Inflammatory macrophage treated with lipopolysaccharide for 4 hours (primary cell): ENCODE data around the gene DEDD.
A peak's percentile ranks its signal among the peaks of the same experiment; 100 is the strongest.

Source experiments
- DNase-seq: peaks from one replicate; pipeline ENCODE4 v3.0.0-alpha.2; 2020

Gene DEDD

GRCh38 chr1:161162806-161163205 is 30.3 kb upstream of the DEDD start:
- DNase-seq = no peak

DNA sequence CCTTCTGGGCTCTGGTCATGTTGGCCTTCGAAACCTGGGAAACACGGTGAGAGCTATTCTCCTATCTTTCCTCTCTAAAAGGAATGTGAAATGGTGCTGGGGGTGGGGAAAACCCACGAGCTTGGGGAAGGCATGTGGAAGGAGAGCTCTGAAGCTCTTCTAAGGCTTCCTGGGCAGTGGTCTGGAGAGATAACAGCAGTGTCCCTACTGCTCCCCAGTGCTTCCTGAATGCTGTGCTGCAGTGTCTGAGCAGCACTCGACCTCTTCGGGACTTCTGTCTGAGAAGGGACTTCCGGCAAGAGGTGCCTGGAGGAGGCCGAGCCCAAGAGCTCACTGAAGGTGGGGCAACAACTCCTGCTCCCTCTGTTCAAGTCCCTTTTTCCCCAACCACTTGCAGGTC is 29.6 kb upstream of the DEDD start:
- DNase-seq = no peak

GRCh38 chr1:161161652-161162051 is 29.2 kb upstream of the DEDD start:
- no peak for DNase-seq

GRCh38 chr1:161160671-161161145 is 28.2 kb upstream of the DEDD start:
- DNase-seq = no peak

DNA sequence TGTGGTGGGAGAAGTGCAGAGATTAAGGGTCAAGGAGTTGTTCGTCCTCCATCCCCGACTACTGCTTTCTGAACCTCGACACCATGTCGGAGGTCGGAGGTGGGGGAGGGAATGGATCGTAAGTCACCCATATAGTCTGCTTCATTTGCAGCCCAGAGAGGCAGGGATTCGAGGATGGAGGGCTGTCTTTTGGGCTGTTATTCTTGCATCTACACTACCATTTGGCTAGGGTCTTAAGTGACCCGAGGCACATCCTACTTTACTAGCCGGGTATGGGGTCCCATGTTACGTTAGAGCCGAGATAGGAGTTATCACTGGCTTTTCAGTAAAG is 27.4 kb upstream of the DEDD start:
- DNase-seq = no peak

DNA sequence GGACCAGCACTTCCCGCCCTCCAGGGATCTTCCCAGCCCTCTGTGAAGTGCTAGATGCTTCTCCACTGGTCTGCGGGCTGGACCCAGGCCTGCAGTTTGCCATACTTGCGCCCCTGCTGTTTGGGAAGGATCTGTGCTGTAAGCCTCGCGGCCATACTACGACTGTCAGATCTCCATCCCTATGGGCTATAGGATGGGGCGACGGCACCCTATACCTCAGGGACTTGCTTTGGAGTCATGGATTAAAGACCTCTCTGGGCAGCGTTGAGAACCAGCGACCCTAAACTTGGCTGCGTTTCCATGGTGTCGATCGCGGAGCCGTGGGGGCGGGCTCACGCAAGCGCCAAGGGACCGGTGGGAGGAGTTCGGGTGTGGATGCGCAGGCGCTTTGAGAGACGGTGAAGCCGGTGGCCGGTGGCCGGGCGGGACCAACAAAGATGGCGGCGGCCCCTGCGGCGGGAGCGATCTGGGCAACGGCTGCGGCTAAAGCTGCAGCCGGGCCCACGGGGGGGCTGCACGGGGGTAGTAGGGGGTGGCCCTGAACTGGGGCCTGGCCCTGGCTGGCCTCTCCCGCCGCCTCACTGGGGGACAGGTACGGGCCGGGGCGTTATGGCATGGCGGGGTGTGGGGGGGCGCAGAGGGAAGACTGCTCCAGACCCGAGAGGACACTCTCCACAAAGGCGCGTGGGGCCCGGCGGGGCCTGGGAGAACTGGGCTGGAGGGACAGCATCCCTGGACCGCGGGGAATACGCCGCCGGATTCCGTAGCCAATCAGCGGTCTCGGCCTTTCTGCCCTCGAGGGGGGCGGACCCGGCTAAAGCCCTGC is 26.8 kb upstream of the DEDD start, which contains the start of gene USP21:
Gene USP21 (plus strand): TSS at position 414 of the 826 bp plus-strand sequence. CDS start 1,141 bp downstream, outside the sequence.
- DNase-seq = peak; percentile 90

DNA sequence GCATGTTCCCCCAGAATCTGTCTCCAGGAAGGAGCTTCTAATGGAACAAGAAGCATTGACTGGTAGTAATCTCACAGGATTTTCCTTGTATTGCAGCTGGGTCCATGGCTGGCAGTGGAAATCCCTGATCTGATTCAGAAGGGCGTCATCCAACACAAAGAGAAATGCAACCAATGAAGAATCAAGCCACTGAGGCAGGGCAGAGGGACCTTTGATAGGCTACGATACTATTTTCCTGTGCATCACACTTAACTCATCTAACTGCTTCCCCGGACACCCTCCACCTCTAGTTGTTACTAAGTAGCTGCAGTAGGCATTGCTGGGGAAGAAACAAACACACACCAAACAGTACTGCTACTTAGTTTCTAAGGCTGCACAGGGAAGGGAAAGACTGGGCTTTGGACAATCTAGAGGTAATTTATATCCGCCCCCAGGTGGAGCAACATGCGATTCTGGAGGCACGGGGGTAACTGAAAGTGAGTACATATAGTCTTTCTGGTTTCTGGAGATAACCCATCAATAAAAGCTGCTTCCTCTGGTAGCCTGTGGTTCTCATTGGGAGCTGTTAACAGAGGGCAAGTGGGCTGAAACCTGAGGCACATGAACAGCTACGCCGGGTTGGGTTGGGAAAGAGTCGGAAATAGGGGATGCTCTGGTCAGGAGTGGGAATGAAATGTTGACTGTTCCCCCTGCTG is 26.0 kb upstream of the DEDD start:
- DNase-seq = no peak

GRCh38 chr1:161157867-161158266 is 25.4 kb upstream of the DEDD start:
- DNase-seq = no peak

- DNase-seq = peak; percentile 88
Observed at GRCh38 chr1:161153682-161154337, 21.3 kb upstream of the DEDD start, which contains the start of gene UFC1. Gene UFC1, plus strand, starts transcription at chr1:161153978. Its CDS starts 20 bp downstream, at chr1:161153998.

DNA sequence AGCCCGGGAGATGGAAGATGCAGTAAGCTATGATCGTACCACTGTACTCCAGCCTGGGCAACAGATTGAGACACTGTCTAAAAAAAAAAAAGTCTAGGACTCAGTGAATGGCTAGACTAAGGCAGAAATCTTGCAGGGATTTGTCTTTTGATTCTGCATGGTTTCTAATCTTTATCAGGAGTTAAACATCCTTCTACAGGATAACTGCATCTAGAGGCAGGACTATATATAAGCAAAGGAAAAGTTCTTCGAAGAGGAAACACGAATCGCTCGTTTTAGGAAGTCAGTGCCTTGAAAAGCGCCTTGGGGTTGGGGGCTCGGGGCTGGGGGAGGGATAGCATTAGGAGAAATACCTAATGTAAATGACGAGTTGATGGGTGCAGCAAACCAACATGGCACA is 20.7 kb upstream of the DEDD start:
- no peak for DNase-seq

DNA sequence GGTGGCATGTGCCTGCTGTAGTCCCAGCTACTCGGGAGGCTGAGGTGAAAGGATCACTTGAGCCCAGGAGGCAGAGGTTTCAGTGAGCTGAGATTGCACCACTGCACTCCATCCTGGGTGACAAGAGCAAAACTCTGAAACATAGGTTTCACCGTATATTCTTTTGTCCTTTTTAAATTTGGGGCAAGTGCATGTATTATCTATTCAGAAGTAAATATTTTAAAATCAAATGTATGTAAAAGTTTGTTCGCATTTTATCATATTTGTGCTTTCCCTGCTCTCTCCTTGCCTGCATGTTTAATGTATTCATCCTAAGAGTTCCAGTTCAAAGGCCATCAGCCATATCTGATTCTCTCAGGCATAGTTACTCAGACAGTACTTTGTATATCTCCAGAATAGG is 13.4 kb upstream of the DEDD start:
- no peak for DNase-seq

DNA sequence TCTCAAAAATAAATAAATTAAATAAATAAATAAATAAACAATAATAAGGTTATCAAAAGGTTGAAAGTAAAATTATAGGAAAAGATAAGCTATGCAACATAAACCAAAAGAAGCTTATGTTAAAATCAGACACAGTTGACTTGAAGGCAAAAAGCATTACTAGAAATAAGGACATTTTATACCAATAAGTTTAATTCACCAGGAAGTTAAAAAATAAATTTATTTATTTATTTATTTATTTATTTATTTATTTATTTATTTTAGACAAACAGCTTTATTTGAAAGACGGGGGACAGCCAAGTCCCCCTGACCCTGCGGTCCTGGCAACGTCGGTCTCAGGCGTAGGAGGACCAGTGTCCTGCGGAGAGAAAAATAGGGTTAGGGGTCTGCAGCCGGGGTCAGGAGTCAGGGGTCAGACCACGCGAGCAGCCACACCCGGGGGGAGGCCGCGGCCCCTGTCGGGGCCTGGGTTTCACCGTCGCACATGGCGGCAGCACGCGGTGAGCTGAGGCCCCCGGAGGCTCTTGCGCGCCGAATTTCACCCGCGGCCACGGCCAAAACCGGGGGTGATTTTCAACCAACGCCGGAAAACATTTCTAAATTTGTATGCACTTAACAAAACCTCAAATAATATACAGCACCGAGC is 8.4 kb upstream of the DEDD start:
- no peak for DNase-seq

- DNase-seq = peak; percentile 70
Observed at GRCh38 chr1:161139766-161140165, 7.3 kb upstream of the DEDD start.

- DNase-seq = no peak
Observed at GRCh38 chr1:161138431-161138830, 6.0 kb upstream of the DEDD start.

GRCh38 chr1:161137881-161138280 is 5.4 kb upstream of the DEDD start:
- DNase-seq = no peak

DNA sequence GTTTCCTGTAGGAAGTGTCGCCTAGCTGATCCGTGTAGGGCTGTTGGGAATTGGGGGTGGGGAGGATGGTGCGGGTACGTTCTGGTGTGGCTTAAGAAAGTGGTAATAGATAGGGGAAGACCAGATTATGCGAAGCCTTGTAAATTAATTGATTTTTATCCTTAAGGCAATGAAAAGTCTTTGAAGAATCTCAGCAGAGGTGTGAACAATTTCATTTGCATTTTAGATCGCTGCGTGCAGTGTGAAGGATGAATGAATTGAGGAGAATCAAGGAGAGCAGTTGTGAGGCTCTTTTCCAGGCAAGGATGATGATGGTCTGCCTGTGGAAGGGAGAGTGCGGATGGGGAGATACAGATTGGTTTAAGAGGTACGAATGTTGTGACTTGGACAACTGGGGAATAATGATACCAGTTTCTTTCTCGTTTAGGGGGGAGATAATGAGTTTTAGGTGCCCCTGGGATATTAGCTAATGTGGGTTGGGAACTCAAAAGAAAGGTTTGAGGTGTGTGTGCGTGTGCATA is 813 bp upstream of the DEDD start:
- no peak for DNase-seq

- DNase-seq = peak; percentile 18
Observed at GRCh38 chr1:161131523-161132409, 701 bp downstream of the DEDD start.

GRCh38 chr1:161130266-161130665 is 2.2 kb downstream of the DEDD start:
- DNase-seq = no peak

- no peak for DNase-seq
Observed at GRCh38 chr1:161128591-161129420, 3.7 kb downstream of the DEDD start.

GRCh38 chr1:161127649-161128048 is 4.8 kb downstream of the DEDD start:
- peak; percentile 26 for DNase-seq

GRCh38 chr1:161122967-161123366 is 9.5 kb downstream of the DEDD start:
- DNase-seq = no peak
